Keratinocyte (primary cell): Measurements from ENCODE around the gene SLC28A3.

Experiments used
- EZH2 ChIP-seq: IDR thresholded peaks from one replicate; pipeline ENCODE4 v1.6.1; 2012; ENCODE audit warnings: inconsistent platforms, mild to moderate bottlenecking, low read length, moderate library complexity
- TF ChIP-seq, protein P1 (sequence below), 3 experiments: IDR thresholded peaks in 1 of 3; conservative IDR thresholded peaks in 1 of 3; optimal IDR thresholded peaks in 1 of 3; 2 replicates in 2 of 3; 3 replicates in 1 of 3; pipeline versions ENCODE3 to v1.5.1; 2011; ENCODE audit warnings: low read length in 3 of 3, mild to moderate bottlenecking in 3 of 3, moderate library complexity in 2 of 3, control low read depth in 1 of 3, inconsistent platforms in 1 of 3; ENCODE audit not compliant: insufficient read depth in 2 of 3; ENCODE audit errors: extremely low read depth in 1 of 3

DNA sequence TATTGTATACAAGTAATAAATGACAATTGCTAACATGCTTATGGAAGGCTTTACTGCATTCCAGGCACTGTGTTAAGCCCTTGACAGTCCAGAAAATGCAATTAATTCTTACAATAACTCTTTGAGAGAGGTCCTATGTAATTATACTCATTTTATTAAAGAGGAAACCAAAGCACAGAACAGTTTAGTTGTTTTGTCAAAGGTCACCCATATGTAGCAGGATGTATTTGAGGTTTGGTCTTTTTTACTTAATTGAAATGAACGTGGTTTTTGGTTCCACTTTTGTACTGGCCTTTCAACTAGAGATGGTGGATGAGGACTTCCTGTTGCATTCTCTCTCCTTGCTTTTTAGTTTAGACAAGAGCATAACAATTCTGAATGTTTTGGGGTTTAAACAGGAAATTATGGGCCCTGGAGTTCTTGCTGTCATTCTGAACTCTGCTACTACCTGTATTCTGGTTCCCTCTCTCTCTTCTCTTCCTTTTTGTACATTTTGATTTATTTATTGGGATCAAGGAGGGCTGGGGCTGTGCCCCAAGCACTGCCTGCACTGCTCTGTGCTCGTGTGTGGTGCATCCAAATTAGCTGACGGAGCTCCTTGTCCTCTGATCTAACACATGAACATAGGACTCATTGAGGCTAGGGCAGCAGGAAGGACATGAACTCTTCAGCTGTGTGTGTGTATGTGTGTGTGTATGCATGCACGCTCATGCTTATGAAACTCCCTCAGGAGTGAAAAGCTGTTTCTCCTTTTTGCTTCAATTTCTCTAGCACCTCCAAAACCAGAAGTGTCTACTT is 47.4 kb downstream of the SLC28A3 start:
- TF ChIP-seq, protein P1, sequence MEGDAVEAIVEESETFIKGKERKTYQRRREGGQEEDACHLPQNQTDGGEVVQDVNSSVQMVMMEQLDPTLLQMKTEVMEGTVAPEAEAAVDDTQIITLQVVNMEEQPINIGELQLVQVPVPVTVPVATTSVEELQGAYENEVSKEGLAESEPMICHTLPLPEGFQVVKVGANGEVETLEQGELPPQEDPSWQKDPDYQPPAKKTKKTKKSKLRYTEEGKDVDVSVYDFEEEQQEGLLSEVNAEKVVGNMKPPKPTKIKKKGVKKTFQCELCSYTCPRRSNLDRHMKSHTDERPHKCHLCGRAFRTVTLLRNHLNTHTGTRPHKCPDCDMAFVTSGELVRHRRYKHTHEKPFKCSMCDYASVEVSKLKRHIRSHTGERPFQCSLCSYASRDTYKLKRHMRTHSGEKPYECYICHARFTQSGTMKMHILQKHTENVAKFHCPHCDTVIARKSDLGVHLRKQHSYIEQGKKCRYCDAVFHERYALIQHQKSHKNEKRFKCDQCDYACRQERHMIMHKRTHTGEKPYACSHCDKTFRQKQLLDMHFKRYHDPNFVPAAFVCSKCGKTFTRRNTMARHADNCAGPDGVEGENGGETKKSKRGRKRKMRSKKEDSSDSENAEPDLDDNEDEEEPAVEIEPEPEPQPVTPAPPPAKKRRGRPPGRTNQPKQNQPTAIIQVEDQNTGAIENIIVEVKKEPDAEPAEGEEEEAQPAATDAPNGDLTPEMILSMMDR (optimal IDR thresholded peaks at IDR 0.05 in 1 of 3, IDR thresholded peaks at IDR 0.05 in 1 of 3, conservative IDR thresholded peaks at IDR 0.05 in 1 of 3; ENCODE audit: extremely low read depth in 1 of 3, insufficient read depth in 2 of 3, low read length in 3 of 3): no peak
- no peak for TF ChIP-seq EZH2
